ENCODE measurements around the gene FOXP1.

Gene FOXP1

DNA sequence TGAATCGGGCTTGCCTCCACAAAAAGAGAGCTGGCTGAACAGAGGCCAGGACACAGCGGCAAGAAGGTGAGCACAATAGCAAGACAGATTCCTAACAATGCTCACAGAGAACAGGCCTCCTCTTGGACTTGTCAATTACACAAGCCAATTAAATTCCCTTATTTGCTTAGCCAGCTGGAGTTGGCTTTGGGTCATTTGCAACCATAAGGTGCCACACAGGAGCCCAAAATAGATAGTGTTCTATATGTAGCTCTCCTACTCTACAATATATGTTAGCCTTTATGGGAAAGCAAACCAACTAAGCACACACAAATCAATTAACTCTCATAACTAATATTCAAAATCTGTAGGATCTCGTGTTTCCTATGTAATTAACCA, 335.6 kb downstream of the FOXP1 start:
- in situ Hi-C loops (cut with MboI; ENCODE audit: low sequenced_read_pairs): no loop called here

DNA sequence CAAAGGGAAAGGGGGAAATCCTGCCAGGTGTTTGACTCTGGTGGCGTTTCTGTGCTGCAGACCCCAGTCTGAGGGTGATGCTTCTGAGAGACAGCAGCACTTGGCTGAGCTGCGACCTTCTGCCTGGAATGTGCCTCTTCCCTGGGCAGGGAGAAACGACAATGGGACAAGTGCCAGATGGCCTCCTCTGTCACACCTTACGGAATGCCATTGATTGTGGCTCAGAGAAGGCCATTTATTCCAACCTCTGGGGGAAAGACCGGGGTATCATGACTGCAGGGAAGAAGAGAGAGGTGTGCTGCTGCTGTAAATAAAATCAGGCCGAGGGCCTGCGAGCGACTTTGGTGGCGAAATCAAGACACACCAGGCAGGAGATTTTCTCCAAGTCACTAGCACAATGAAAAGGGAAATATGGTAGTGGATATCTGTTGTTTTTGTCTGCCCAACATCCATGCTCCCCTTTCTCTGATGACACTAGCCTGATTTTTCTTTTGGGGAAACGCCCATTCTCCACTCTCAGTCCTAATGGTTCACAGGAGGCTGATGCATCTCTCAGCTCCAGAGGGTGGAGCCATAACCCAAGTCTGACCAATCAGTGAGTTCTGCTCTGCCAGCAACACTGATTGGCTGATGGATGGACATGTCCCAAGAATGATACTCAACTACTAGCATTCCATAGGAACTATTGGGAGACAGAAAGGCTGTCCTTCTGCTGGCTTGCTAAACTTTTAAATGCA, 336.1 kb downstream of the FOXP1 start:
- in situ Hi-C loops (cut with MboI; ENCODE audit: low sequenced_read_pairs): no loop called here

DNA sequence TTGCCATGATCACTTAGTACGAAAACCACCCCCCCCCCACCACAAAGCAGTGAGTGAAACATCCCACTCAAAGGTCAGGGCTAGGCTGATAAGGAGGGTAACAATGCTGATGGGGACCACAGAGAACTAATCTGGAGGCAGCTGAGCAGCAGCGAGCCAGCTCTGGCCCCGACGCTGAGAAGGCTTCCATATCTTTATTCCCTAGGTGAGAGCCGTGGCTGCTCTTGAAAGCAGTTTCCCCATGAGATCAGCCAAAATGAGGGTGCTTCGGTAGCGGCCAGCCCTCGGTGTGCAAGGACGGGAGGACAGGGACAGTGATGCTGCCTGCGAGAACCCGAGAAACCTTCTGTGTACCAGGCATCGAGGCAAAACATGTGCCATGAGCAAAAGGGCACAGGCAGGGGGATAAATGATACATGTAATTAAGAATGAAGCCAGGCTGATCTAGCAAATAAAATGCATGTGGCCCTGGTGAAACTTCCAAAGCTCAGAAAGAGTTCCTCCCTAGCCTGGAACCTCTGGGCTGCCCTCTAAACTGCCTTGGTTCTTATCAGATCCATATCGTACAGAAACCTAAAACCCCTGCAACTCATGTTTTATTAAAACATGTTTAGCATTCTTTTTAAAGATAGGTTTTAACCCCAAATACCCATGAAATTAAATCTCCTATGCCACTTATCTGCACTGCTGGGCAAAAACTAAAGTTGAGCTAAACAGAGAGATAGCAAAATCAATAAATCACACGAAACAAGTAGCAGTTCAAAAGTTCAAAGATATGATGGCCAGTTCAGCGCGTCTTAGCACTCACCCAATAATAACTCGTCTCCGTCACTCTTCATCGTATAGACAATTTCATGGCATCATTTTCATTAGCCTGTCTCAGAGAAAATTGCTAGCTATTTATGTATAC, 337.3 kb downstream of the FOXP1 start:
- in situ Hi-C loops (cut with MboI; ENCODE audit: low sequenced_read_pairs): no loop called here

DNA sequence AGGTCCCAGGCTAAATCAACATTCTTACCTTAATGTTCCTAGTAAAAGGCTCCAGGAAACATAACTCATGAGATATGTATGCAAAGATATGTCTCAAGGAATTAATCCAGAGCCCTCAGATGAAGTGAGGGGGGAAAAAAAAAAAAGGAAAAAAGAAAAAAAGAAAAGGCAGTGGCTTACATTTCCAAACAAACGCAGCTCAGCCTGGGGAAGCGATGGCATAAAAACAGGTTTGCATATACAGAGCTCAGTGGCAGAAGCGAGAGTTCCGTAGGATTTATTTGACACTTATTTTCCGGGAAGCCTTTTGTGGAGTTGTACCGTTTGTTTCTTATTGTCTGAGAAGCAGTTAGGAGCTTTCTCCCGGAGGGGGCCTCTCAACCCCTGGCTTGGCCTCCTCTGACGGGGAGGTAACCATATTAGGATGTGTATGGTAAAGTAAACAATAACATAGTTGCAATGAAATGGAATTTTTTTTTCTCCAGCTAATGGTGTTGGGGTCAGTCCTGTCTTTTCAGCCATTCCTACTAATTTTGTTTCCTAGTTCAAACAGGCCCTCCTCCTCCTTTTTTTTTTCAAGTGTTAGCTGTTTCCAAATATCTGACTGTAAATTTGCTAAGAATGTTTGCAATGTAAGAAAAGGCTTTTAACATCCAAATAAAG, 338.6 kb downstream of the FOXP1 start:
- in situ Hi-C loops (cut with MboI; ENCODE audit: low sequenced_read_pairs): no loop called here

DNA sequence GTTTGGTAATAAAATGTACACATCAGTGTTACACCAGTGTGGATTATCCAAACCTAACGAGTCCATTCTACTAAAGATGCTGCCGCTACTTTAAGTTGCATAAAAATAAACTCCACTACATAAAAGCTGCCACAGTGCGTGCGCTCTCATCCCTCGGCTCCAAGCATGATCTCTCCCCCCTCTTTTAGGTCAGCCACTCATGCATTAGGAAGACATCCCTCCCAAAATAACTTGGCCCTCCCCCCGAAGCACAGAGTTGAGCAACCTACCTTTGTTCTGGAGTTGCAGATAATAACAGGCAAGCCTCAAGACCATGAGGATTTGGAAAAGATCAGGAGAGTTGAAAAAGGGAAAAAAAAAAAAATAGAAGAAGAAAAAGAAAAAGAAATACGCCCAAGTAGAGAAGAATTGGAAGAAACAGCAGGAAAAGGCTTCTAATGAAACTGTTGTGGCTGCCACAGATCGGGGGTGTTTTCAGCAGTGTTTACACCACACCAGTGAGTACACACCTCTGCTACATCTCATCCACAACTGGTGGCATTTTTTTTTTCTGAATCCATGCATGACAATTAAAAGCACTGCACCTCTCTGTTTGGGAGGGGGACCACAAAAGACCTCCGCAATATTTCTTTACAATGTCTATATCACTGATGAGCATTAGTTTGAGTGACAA, 339.2 kb downstream of the FOXP1 start:
- in situ Hi-C loops (cut with MboI; ENCODE audit: low sequenced_read_pairs): no loop called here

DNA sequence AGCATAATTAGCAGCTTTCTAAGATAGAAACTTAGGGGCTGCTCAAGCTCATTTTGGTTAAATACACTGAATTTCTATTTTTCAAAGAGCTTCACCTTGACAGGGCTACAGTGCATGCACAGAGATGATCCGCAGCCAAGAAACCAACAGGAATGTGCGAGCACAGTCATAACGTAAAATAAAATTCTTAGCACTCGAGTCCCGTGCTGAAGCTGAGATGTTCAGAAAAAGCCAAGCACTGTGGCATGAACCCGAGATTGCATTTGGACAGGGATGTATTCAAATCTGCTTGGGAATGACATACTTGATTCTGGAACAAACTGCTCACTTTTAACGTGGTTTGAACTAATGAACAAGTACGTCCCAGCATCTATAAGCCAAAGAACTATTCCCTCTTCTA, 340.3 kb downstream of the FOXP1 start:
- in situ Hi-C loops (cut with MboI; ENCODE audit: low sequenced_read_pairs): no loop called here

DNA sequence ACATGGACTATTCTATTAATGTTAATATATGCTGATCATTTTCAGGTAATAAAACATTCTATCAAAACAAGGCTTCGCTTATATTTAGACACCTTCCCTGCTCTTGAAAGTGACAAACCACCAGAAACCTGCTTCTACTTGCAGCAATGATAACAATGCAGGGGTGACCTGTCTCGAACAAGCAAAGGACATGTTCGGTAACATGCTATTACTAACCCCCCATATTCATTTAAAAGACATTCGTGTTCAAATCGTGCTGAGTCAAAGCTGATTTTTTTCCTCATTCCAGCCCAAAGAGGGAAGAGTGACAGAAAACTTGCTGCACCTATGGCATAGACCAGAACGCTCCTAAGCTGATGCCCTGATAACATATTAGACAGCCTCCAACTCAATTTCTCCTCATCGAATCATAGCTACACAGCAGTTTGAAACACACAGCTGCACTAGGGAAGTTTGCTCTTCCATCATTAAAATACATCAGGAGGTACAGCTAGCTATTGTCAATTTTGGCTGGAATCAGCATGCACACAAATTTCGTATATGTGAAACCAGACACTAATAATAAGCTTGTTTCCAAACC, 341.5 kb downstream of the FOXP1 start:
- in situ Hi-C loops (cut with MboI; ENCODE audit: low sequenced_read_pairs): no loop called here

DNA sequence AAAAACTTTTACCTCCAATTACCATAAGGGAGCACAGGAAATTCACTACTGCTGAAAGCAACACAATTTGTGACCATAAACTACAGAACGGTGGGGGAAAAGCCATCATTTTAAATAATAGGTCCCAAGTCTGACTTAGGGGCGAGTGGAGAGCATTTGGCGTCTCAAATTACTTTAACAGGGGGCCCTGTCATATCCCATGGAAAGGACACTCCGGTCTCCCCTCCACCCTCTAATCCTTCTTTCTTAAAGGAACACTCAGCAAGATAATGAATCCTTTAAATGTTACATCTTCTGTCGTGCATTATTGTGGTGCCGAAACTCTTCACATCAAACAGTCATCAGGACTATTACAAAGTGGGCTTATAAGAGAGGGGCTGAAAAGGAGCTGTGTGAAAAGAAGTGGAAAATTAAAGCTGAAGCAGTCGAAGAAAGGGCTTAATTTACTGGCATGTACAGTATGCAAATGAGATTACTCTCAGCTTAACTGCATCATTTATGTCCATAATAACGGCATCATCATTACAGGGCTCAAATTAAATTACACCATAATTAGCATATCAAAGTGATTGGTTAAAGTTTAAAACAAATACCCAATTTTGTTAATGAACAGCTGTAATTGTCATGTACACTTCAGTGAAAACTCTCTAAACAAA, 342.2 kb downstream of the FOXP1 start:
- in situ Hi-C loops (cut with MboI; ENCODE audit: low sequenced_read_pairs): no loop called here

DNA sequence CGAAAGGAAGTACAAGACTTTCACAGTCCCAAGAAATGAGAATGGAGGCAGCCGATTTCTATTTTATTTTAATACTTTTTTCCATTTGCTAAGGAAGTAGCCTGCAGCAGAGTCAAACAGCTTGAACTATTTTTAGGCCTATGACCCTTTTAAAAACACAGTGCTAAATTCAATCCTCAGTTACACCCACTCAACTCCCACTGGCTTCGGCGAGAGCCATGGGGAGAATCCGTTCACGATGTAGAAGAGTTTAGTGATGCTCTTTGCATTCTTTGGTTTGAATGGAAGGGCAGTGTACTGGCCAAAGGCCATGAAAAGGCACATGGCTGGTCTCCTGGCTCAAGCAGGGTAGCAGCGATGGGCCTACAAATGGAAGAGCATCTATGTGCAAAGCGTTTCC, 343.5 kb downstream of the FOXP1 start:
- in situ Hi-C loops (cut with MboI; ENCODE audit: low sequenced_read_pairs): no loop called here

DNA sequence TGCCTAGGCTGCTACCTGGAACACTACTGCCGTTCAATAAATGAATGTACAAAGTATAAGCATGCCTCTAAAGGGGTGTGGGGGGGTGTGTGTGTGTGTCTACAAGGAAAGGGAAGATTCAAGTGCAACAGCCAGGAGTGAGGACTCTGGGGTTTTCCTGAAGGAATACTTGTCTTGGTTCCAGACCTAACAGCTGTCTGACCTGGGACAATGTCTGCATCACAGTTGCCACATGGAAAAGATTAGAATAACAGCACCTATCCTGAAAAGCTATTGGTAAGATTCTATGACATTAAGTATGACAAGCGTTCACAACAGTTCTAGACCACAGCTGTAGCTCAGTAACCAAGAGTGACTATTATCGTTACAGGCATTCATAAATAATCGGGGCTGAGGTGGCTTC, 345.2 kb downstream of the FOXP1 start:
- in situ Hi-C loops (cut with MboI; ENCODE audit: low sequenced_read_pairs): no loop called here

DNA sequence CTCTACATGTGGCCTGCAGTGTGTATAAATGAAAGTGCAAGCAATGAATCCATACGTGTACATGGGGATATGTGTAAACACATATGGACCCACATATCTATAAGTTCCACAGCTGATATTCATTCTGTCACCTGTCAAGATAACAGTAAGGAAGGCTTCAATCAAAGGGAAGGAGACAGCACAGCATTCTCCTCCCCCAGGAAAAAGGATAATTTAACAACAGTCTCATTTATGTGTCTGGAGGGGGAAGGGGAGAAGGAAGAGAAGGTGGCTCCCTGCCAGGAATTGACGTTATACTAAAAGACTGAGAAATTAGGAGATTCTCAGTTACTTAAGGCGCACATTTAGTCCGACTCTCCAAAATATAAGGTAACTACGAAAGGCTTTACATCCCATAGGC, 345.9 kb downstream of the FOXP1 start:
- in situ Hi-C loops (cut with MboI; ENCODE audit: low sequenced_read_pairs): no loop called here

DNA sequence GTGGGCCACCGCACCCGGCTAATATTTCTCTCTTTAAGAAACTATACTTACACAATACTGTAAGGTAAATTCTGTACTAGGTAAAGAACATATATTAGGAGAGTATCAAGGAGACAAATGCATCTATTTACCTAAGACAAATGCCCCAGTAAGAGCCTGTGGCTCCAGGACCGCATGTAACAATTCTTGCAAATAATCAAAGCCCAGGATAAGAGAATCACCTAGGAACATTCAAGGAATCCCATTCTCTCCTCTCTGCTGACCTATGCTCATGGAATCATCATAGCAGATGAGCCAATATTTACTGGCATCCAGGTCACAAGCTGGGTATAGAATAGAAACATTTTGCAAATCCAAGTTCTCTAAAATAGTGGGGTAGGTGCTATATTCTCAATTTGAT, 347.7 kb downstream of the FOXP1 start:
- in situ Hi-C loops (cut with MboI; ENCODE audit: low sequenced_read_pairs): no loop called here

DNA sequence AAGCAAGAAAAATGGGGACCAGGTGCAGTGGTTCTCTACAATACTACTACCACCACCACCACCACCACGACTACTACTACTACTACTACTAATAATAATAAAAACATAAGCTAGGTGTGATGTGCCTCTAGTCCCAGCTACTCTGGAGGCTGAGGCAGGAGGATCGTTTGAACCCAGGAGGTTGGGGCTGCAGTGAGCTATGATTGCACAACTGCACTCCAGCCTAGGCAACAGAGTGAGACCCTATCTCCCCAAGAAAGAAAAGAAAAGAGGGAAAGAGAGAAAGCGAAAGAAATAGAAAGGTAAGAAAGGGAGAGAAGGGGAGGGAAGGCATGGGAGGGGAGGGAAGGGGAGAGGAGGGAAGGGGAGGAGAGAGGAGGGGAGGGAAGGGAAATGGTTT, 350.6 kb downstream of the FOXP1 start:
- in situ Hi-C loops (cut with MboI; ENCODE audit: low sequenced_read_pairs): no loop called here

DNA sequence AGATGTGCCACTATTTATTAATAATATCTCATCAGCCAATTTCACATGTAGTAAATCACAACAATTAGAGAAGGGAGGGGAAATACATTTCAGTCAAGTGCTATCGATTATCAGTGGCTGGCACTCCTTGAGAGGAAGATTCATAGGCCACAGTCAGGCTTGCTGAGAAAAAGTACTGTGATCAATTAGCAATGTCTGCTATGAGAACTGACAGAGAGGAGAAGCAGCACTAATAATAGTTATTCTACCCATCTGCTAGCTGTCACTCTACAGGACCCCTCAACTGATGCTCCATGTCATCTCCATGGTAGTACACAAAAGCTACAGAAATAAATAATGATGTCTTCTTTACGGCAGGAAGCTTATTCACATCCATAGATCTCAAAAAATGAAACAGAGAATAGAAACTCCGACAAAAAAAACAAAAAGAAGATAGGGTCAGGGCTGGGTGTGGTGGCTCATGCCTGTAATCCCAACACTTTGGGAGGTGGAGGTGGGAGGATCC, 351.3 kb downstream of the FOXP1 start:
- in situ Hi-C loops (cut with MboI; ENCODE audit: low sequenced_read_pairs): no loop called here

DNA sequence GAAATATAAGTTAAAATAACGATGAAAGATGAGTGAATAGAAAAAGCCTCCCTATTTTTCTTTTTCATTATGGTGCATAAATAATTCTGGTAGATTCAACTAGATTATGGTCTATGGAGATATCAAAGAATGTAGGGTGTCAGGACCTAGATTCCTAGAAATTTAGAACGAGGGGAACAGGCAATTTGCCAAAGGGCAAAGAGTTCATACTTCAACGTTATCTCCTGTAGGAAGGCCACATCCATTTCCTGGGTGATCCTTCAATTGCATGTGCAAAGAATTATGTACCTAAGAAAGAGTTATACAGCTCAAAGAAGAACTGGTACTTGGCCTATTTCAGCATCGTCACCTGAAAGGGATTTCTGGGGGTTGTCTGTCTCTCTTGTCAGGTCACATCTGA, 351.8 kb downstream of the FOXP1 start:
- in situ Hi-C loops (cut with MboI; ENCODE audit: low sequenced_read_pairs): no loop called here

DNA sequence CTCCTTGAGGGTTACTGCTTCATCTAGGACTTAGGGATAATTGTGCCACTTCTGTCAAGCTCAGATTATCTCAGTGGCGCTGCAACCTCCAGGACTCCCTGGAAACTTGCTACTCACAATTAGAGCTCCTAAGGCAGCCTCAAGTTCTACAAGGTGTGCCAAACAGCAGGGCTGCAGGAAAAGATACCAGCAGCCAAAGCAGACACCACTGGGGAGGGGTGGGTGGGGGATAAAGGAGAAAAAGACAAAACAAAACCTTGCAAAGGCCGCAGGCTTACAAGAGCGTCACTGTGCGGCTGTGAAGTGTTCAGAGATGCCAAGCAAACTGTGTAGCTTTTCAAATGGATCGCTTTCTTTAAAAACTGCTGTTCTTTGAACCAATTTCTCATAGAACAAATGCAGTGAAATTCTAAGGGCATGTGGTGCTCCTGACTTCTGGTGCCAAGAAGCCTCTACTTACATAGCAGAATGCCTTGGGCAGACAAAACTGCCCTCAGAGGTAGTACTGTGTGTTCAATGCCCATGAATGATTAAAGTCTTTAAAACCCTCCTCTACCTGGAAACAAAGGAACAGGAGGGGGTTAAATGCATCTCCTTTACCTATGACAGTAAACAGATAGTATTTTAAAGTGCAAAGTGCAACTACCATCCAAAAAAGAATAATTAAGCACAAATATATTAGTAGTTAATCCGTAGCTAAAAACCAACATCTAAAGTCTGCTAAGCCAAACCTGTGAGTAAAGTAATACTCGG, 353.4 kb downstream of the FOXP1 start:
- in situ Hi-C loops (cut with MboI; ENCODE audit: low sequenced_read_pairs): no loop called here

DNA sequence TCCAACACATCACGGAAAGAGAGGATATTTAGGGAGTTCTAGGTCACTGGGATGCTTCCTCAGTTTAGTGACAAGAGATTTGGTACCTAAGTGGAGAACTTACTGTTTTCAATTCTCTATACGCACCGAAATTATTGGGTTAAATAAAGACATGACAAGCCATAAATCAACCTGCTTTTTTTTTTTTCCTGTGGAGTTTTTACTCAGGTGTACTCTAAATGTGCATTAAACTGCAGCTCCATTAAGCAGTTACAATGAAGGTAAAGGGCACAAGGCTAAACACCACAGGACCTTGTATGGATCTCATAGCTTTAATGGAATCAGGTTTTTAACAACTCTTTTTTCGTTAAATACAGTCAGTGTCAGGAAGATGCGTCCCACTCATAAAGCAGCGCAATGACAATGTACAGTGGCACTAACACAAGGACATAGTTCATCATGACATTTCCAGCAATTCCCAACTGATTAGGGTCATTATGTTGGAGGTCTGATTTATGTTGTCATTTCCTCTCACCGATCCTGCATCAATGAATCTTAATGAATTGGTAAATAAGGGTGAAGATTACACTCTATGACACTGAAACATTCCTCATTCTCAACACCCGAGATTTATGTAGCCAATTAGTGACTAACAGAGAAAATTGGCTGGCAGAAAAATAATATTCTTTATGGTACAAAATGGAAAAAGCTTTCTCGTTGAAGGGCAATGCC, 355.2 kb downstream of the FOXP1 start:
- in situ Hi-C loops (cut with MboI; ENCODE audit: low sequenced_read_pairs): no loop called here

DNA sequence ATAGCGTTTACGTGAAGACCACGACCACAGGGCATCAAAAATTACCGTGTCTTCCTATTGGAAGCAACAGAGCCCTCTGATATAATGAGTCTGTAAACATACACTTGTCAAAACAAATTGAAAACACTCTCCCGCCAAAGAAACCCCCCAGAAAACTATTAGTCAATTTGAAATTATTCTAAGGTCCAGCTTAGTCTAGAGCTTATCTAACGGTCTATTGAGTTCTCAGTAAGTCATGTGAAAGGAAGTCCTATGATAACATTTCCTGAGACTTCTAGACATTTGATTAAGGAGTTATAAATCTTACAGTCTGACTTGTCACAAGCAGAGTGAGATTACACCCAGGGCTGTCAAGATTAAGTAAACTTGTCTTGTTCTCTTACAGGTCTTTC, 356.3 kb downstream of the FOXP1 start:
- in situ Hi-C loops (cut with MboI; ENCODE audit: low sequenced_read_pairs): no loop called here
